AG04450 (cell line): ENCODE data around the gene PDLIM1. TPM values are rescaled to one million over a fixed set of nuclear protein-coding genes. Genes with fewer than 3 reads are reported as not detected.

ENCODE experiments used
- CTCF ChIA-PET: fragments of 300-600, 350-600 bp; formaldehyde crosslinking; extraction: SDS; loops from one replicate; lab custom pipeline; 2022; ENCODE audit warnings: antibody characterized with exemption, inconsistent platforms; lab: Charles Lee
- POLR2A ChIA-PET: fragments of 350-600 bp; formaldehyde crosslinking; extraction: SDS; loops from one replicate; lab custom pipeline; 2021; ENCODE audit warnings: antibody characterized with exemption, inconsistent platforms; lab: Yijun Ruan, JAX
- DNase-seq: peaks from one replicate; pipeline ENCODE4 v3.0.0-alpha.2; 2011; ENCODE audit warnings: low read depth, low spot score
- H3K27ac ChIP-seq: one replicate; pipeline ENCODE4 v1.5.1; 2012; ENCODE audit warnings: low read depth, low read length, control low read depth
- H3K27me3 ChIP-seq: one replicate; pipeline ENCODE4 v1.6.0; 2012; ENCODE audit warnings: low read length; ENCODE audit not compliant: control insufficient read depth, insufficient read depth
- H3K4me3 ChIP-seq: 2 replicates; pipeline ENCODE4 v1.5.1; 2011; ENCODE audit warnings: mild to moderate bottlenecking, low read depth, low read length, control low read depth
- H3K9me3 ChIP-seq: 2 replicates; pipeline ENCODE4 v1.5.1; 2012; ENCODE audit warnings: low read length; ENCODE audit not compliant: control insufficient read depth, insufficient read depth
- polyA plus RNA-seq: library from polyadenylated mRNA; depleted of rRNA; stranded (reverse); fragments of >200 nt; gene quantifications from 2 replicates; pipeline ENCODE4 v1.2.3, GENCODE V29; 2011
- TF ChIP-seq, protein P1 (sequence below): IDR thresholded peaks from 2 replicates; pipeline ENCODE4 v1.5.1; 2011; ENCODE audit warnings: low read depth, low read length, control low read depth, inconsistent platforms

Gene PDLIM1
- polyA plus RNA-seq, 1 experiment, result 255 TPM

- H3K27me3 ChIP-seq, result no peaks in the 10 kb centered on the region
- H3K27ac ChIP-seq, result no peak overlapping the region
- H3K9me3 ChIP-seq, result no peaks in the 10 kb centered on the region; the same call in 1 of the 2 replicates
- TF ChIP-seq, protein P1, sequence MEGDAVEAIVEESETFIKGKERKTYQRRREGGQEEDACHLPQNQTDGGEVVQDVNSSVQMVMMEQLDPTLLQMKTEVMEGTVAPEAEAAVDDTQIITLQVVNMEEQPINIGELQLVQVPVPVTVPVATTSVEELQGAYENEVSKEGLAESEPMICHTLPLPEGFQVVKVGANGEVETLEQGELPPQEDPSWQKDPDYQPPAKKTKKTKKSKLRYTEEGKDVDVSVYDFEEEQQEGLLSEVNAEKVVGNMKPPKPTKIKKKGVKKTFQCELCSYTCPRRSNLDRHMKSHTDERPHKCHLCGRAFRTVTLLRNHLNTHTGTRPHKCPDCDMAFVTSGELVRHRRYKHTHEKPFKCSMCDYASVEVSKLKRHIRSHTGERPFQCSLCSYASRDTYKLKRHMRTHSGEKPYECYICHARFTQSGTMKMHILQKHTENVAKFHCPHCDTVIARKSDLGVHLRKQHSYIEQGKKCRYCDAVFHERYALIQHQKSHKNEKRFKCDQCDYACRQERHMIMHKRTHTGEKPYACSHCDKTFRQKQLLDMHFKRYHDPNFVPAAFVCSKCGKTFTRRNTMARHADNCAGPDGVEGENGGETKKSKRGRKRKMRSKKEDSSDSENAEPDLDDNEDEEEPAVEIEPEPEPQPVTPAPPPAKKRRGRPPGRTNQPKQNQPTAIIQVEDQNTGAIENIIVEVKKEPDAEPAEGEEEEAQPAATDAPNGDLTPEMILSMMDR, result peak; percentile 30; the same call in 1 of the 2 replicates
- peak overlapping the region; percentile 92 for H3K4me3 ChIP-seq
- POLR2A ChIA-PET, result interaction anchor here (0.7 to 1.7 kb wide), 4 partner anchors 11 to 42 kb away, joined by 3 to 5 read pairs (median 4); no protein-coding TSS in a partner anchor
- no peak for DNase-seq
- CTCF ChIA-PET, result interaction anchor here (0.5 to 2.3 kb wide), 6 partner anchors 11 to 84 kb away, joined by 3 to 15 read pairs (median 4); no protein-coding TSS in a partner anchor
Measured at GRCh38 chr10:95289003-95289920, 1.5 kb downstream of the PDLIM1 start.

- H3K4me3 ChIP-seq, result 0 out of 2 replicates have a peak overlapping the region, but pooled peaks have one; percentile 23
- ChIA-PET POLR2A (interaction anchor here (0.7 to 1.7 kb wide), 3 partner anchors 10 to 21 kb away, joined by 3 to 5 read pairs (median 4); no protein-coding TSS in a partner anchor), CTCF (interaction anchor here (0.7 to 2.3 kb wide), 6 partner anchors 10 to 76 kb away, joined by 3 to 15 read pairs (median 4); no protein-coding TSS in a partner anchor)
- H3K27ac ChIP-seq, result no peak overlapping the region
- no peaks in the 10 kb centered on the region; the same call in 1 of the 2 replicates for H3K9me3 ChIP-seq
- TF ChIP-seq, protein P1, result no peak
- H3K27me3 ChIP-seq, result no peaks in the 10 kb centered on the region
- DNase-seq, result no peak
Measured at GRCh38 chr10:95288303-95288702, 2.5 kb downstream of the PDLIM1 start.

GRCh38 chr10:95287281-95287680 lies 3.5 kb downstream of the PDLIM1 start:
- CTCF ChIA-PET, result interaction anchor here (1.6 to 2.3 kb wide), 3 partner anchors 9 to 77 kb away, joined by 3 to 15 read pairs (median 13); no protein-coding TSS in a partner anchor

DNA sequence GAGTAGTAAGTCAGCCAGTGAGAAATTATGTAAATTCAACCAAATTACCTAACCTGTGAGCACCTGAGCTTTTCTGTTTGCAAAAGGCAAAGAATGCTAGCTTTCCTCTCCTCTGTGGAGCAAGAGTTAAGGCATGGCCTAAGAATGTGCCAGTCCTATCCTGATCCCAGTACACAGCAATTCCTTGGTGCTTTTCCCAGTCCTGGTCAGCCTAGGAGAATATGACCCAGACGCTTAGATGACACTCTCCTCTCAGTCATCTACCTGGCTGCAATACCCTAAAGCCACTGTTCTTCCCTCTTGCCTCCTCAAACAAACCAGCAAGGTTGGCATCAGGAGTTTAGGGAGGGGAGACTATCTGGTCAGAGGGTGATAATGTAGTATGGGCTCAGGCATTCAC lies 4.1 kb downstream of the PDLIM1 start:
- Histone ChIP-seq H3K9me3 (no peaks in the 10 kb centered on the region; the same call in 1 of the 2 replicates), H3K27me3 (no peaks in the 10 kb centered on the region), H3K27ac (peak overlapping the region; percentile 31), H3K4me3 (no peak overlapping the region)
- CTCF ChIA-PET, result interaction anchor here (1.2 to 2.3 kb wide), 3 partner anchors 8 to 77 kb away, joined by 3 to 15 read pairs (median 5); no protein-coding TSS in a partner anchor
- POLR2A ChIA-PET, result no interaction called here
- TF ChIP-seq, protein P1, result no peak
- DNase-seq, result no peak

More at GRCh38 chr10:95287281-95287680, 3.5 kb downstream of the PDLIM1 start:
- H3K27me3 ChIP-seq, result no peaks in the 10 kb centered on the region
- H3K4me3 ChIP-seq, result 0 out of 2 replicates have a peak overlapping the region, but pooled peaks have one; percentile 7
- TF ChIP-seq, protein P1, result no peak
- no peaks in the 10 kb centered on the region; the same call in 1 of the 2 replicates for H3K9me3 ChIP-seq
- no peak for DNase-seq
- POLR2A ChIA-PET, result interaction anchor here (1.0 to 1.7 kb wide), 2 partner anchors 9 to 22 kb away, joined by 3 to 5 read pairs; no protein-coding TSS in a partner anchor
- H3K27ac ChIP-seq, result no peak overlapping the region
